ENCODE results near the gene BDH1. TPM values are rescaled to one million over a fixed set of nuclear protein-coding genes. Genes with fewer than 3 reads are reported as not detected.

Gene BDH1
- total and polyA plus RNA-seq, 2 of the 13 experiments (the other 11 are each of a cell fraction or from before 2014, with no cell fraction given): 21.2 to 71.9 TPM

DNA sequence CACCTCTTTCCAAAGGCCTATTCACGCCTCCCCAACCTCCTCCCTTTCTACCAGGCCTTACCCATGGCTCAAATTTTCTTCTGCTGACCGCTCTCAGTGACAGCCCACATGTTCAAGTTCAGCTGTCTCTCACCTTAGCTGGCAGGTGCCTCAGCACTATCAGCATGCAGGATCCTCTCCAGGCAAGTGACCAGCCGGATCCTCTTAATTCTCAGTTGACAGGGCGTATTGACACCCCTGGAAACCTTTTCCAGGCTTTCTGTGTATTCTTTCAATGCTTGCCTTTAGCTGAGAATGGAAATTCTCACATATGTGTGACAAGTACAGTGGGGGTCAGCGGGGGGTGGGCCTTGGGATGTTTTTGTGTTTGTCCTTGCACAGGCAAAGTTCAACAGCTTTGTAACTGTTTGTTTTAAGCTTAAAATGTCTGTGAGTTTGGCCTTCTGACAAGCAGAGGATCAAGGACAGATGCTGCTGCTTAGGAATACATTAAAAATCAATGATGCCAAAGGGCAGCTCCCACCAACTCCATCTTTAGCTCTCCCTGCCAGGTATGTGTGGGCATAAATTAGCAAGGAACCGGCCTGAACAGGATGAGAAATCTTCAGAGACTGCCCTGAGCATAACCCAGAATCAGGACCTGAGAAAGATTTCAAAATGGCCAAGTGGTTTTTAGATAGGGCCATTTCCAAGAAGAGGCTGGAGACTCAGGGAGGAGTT, 17.4 kb upstream of the BDH1 start (continued):
- TF ChIP-seq, protein P1, sequence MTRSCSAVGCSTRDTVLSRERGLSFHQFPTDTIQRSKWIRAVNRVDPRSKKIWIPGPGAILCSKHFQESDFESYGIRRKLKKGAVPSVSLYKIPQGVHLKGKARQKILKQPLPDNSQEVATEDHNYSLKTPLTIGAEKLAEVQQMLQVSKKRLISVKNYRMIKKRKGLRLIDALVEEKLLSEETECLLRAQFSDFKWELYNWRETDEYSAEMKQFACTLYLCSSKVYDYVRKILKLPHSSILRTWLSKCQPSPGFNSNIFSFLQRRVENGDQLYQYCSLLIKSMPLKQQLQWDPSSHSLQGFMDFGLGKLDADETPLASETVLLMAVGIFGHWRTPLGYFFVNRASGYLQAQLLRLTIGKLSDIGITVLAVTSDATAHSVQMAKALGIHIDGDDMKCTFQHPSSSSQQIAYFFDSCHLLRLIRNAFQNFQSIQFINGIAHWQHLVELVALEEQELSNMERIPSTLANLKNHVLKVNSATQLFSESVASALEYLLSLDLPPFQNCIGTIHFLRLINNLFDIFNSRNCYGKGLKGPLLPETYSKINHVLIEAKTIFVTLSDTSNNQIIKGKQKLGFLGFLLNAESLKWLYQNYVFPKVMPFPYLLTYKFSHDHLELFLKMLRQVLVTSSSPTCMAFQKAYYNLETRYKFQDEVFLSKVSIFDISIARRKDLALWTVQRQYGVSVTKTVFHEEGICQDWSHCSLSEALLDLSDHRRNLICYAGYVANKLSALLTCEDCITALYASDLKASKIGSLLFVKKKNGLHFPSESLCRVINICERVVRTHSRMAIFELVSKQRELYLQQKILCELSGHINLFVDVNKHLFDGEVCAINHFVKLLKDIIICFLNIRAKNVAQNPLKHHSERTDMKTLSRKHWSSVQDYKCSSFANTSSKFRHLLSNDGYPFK (CRISPR knock-in tag; IDR thresholded peaks at IDR 0.05; ENCODE audit: borderline replicate concordance): peak; percentile 40; the same call in 1 of the 2 replicates
- no peak for TF ChIP-seq BRCA1 (CRISPR knock-in tag; IDR thresholded peaks at IDR 0.05)
- peak; percentile 25; the same call in 1 of the 2 replicates for TF ChIP-seq MTA1 (CRISPR knock-in tag; IDR thresholded peaks at IDR 0.05; ENCODE audit: borderline replicate concordance)
- TF ChIP-seq, protein P2, sequence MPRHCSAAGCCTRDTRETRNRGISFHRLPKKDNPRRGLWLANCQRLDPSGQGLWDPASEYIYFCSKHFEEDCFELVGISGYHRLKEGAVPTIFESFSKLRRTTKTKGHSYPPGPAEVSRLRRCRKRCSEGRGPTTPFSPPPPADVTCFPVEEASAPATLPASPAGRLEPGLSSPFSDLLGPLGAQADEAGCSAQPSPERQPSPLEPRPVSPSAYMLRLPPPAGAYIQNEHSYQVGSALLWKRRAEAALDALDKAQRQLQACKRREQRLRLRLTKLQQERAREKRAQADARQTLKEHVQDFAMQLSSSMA (CRISPR knock-in tag; IDR thresholded peaks at IDR 0.05): no peak
- TF ChIP-seq PAF1 (CRISPR knock-in tag; IDR thresholded peaks at IDR 0.05): no peak
- no peak for TF ChIP-seq CHCHD3 (CRISPR knock-in tag; IDR thresholded peaks at IDR 0.05)
- TF ChIP-seq ZNF816 (CRISPR knock-in tag; IDR thresholded peaks at IDR 0.05; ENCODE audit: borderline replicate concordance): peak; percentile 80; the same call in 1 of the 2 replicates
- TF ChIP-seq, protein P3, sequence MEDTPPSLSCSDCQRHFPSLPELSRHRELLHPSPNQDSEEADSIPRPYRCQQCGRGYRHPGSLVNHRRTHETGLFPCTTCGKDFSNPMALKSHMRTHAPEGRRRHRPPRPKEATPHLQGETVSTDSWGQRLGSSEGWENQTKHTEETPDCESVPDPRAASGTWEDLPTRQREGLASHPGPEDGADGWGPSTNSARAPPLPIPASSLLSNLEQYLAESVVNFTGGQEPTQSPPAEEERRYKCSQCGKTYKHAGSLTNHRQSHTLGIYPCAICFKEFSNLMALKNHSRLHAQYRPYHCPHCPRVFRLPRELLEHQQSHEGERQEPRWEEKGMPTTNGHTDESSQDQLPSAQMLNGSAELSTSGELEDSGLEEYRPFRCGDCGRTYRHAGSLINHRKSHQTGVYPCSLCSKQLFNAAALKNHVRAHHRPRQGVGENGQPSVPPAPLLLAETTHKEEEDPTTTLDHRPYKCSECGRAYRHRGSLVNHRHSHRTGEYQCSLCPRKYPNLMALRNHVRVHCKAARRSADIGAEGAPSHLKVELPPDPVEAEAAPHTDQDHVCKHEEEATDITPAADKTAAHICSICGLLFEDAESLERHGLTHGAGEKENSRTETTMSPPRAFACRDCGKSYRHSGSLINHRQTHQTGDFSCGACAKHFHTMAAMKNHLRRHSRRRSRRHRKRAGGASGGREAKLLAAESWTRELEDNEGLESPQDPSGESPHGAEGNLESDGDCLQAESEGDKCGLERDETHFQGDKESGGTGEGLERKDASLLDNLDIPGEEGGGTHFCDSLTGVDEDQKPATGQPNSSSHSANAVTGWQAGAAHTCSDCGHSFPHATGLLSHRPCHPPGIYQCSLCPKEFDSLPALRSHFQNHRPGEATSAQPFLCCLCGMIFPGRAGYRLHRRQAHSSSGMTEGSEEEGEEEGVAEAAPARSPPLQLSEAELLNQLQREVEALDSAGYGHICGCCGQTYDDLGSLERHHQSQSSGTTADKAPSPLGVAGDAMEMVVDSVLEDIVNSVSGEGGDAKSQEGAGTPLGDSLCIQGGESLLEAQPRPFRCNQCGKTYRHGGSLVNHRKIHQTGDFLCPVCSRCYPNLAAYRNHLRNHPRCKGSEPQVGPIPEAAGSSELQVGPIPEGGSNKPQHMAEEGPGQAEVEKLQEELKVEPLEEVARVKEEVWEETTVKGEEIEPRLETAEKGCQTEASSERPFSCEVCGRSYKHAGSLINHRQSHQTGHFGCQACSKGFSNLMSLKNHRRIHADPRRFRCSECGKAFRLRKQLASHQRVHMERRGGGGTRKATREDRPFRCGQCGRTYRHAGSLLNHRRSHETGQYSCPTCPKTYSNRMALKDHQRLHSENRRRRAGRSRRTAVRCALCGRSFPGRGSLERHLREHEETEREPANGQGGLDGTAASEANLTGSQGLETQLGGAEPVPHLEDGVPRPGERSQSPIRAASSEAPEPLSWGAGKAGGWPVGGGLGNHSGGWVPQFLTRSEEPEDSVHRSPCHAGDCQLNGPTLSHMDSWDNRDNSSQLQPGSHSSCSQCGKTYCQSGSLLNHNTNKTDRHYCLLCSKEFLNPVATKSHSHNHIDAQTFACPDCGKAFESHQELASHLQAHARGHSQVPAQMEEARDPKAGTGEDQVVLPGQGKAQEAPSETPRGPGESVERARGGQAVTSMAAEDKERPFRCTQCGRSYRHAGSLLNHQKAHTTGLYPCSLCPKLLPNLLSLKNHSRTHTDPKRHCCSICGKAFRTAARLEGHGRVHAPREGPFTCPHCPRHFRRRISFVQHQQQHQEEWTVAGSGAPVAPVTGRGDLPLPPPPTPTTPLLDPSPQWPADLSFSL (CRISPR knock-in tag; IDR thresholded peaks at IDR 0.05): peak; percentile 11; the same call in 1 of the 2 replicates
- TF ChIP-seq, protein P4, sequence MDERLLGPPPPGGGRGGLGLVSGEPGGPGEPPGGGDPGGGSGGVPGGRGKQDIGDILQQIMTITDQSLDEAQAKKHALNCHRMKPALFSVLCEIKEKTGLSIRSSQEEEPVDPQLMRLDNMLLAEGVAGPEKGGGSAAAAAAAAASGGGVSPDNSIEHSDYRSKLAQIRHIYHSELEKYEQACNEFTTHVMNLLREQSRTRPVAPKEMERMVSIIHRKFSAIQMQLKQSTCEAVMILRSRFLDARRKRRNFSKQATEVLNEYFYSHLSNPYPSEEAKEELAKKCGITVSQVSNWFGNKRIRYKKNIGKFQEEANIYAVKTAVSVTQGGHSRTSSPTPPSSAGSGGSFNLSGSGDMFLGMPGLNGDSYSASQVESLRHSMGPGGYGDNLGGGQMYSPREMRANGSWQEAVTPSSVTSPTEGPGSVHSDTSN (CRISPR knock-in tag; IDR thresholded peaks at IDR 0.05): peak; percentile 54; the same call in 1 of the 2 replicates
- TF ChIP-seq, protein P5, sequence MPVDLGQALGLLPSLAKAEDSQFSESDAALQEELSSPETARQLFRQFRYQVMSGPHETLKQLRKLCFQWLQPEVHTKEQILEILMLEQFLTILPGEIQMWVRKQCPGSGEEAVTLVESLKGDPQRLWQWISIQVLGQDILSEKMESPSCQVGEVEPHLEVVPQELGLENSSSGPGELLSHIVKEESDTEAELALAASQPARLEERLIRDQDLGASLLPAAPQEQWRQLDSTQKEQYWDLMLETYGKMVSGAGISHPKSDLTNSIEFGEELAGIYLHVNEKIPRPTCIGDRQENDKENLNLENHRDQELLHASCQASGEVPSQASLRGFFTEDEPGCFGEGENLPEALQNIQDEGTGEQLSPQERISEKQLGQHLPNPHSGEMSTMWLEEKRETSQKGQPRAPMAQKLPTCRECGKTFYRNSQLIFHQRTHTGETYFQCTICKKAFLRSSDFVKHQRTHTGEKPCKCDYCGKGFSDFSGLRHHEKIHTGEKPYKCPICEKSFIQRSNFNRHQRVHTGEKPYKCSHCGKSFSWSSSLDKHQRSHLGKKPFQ (CRISPR knock-in tag; IDR thresholded peaks at IDR 0.05; ENCODE audit: insufficient replicate concordance): peak; percentile 96
- peak; percentile 51 for TF ChIP-seq TEAD3 (CRISPR knock-in tag; optimal IDR thresholded peaks at IDR 0.05; ENCODE audit: borderline replicate concordance)
- peak; percentile 91 for TF ChIP-seq SOX5 (CRISPR knock-in tag; IDR thresholded peaks at IDR 0.05; ENCODE audit: borderline replicate concordance)
- peak; percentile 91 for TF ChIP-seq CREM (IDR thresholded peaks at IDR 0.05)
- no peak for TF ChIP-seq CREM (CRISPR knock-in tag; IDR thresholded peaks at IDR 0.05)
- TF ChIP-seq KMT2B (CRISPR knock-in tag; IDR thresholded peaks at IDR 0.05): no peak; the same call in 1 of the 2 replicates
- TF ChIP-seq CHD4 (IDR thresholded peaks at IDR 0.05; ENCODE audit: borderline replicate concordance, low read length): peak; percentile 69; the same call in 1 of the 2 replicates
